GM06990 (cell line): ENCODE results near the gene VEGFD.

Source experiments
- DNase-seq: peaks from one replicate; pipeline ENCODE4 v3.0.0-alpha.2; 2011; ENCODE audit not compliant: insufficient read length; ENCODE audit errors: extremely low read depth
- H3K27me3 ChIP-seq: replicated peaks from 2 replicates; pipeline ENCODE4 v1.6.0; 2011; ENCODE audit warnings: low read length; ENCODE audit not compliant: control insufficient read depth, insufficient read depth
- H3K36me3 ChIP-seq: 2 replicates; pipeline ENCODE4 v1.5.1; 2011; ENCODE audit warnings: low read length; ENCODE audit not compliant: control insufficient read depth, insufficient read depth
- H3K4me3 ChIP-seq: replicated peaks from 2 replicates; pipeline ENCODE4 v1.5.1; 2011; ENCODE audit warnings: low read depth, mild to moderate bottlenecking, control low read depth, low read length
- CTCF ChIP-seq: IDR thresholded peaks from 2 replicates; pipeline ENCODE4 v1.5.1; 2011; ENCODE audit warnings: low read length, control low read depth, mild to moderate bottlenecking, inconsistent platforms; ENCODE audit not compliant: insufficient read depth, poor library complexity, severe bottlenecking

The VEGFD gene

GRCh38 chrX:15384304-15384703, at the start of gene VEGFD:
VEGFD (minus strand) TSS chrX:15384413; CDS start chrX:15383946, 467 bp downstream.
- H3K36me3 ChIP-seq, result no peaks in the 10 kb centered on the region
- H3K27me3 ChIP-seq, result no peaks in the 10 kb centered on the region; the same call in 1 of the 2 replicates
- no peak for DNase-seq
- TF ChIP-seq CTCF, result no peak
- no peak within 1 kb of the TSS for H3K4me3 ChIP-seq

- H3K27me3 ChIP-seq, result no peaks in the 10 kb centered on the region
- DNase-seq, result no peak
- no peak for TF ChIP-seq CTCF
These were observed 46.4 kb upstream of the VEGFD start for GRCh38 chrX:15430584-15430983.

GRCh38 chrX:15430076-15430475, 45.9 kb upstream of the VEGFD start:
- H3K36me3 ChIP-seq, result no peaks in the 10 kb centered on the region
- H3K4me3 ChIP-seq, result no peak overlapping the region
- no peaks in the 10 kb centered on the region for H3K27me3 ChIP-seq
- no peak for DNase-seq
- no peak for TF ChIP-seq CTCF

More at GRCh38 chrX:15430584-15430983, 46.4 kb upstream of the VEGFD start:
- Histone ChIP-seq H3K36me3 (no peaks in the 10 kb centered on the region), H3K4me3 (no peak overlapping the region)

- Histone ChIP-seq H3K4me3 (no peak overlapping the region), H3K36me3 (no peaks in the 10 kb centered on the region), H3K27me3 (no peaks in the 10 kb centered on the region)
- no peak for TF ChIP-seq CTCF
- no peak for DNase-seq
These were observed 40.8 kb upstream of the VEGFD start for GRCh38 chrX:15425024-15425423.

- Histone ChIP-seq H3K4me3 (no peak overlapping the region), H3K36me3 (no peaks in the 10 kb centered on the region), H3K27me3 (no peaks in the 10 kb centered on the region)
- no peak for TF ChIP-seq CTCF
- no peak for DNase-seq
These were observed 34.5 kb upstream of the VEGFD start for GRCh38 chrX:15418707-15419181.
